ENCODE data around the gene PIGL. TPM values are rescaled to one million over a fixed set of nuclear protein-coding genes. Genes with fewer than 3 reads are reported as not detected.

Gene PIGL
- total RNA-seq, 1 donor: 33.4 TPM

GRCh38 chr17:16348586-16348985 is 131.6 kb downstream of the PIGL start:
- no peak for DNase-seq (ENCODE audit: low read depth in 2 of 3, low spot score in 2 of 3)

GRCh38 chr17:16349431-16349830 is 132.4 kb downstream of the PIGL start:
- DNase-seq (ENCODE audit: low read depth in 2 of 3, low spot score in 2 of 3): no peak

GRCh38 chr17:16351831-16352230 is 134.8 kb downstream of the PIGL start:
- peak in 1 of 3 donors; percentile 10 for DNase-seq (ENCODE audit: low read depth in 2 of 3, low spot score in 2 of 3)

GRCh38 chr17:16352303-16352666 is 135.3 kb downstream of the PIGL start:
- DNase-seq (ENCODE audit: low read depth in 2 of 3, low spot score in 2 of 3): no peak

- peak in 1 of 3 donors; percentile 51 for DNase-seq (ENCODE audit: low read depth in 2 of 3, low spot score in 2 of 3)
These were observed 135.8 kb downstream of the PIGL start for GRCh38 chr17:16352667-16353316.

GRCh38 chr17:16353317-16354174 is 136.5 kb downstream of the PIGL start, which contains the start of gene CENPV:
Gene CENPV (minus strand): TSS chr17:16353469. CDS start chr17:16353436, 33 bp downstream.
- DNase-seq (ENCODE audit: low read depth in 2 of 3, low spot score in 2 of 3): peak; percentile 58 to 77 (median 69)

GRCh38 chr17:16354585-16354984 is 137.6 kb downstream of the PIGL start:
- DNase-seq (ENCODE audit: low read depth in 2 of 3, low spot score in 2 of 3): no peak

GRCh38 chr17:16358394-16358793 is 141.4 kb downstream of the PIGL start:
- DNase-seq (ENCODE audit: low read depth in 2 of 3, low spot score in 2 of 3): no peak

- no peak for DNase-seq (ENCODE audit: low read depth in 2 of 3, low spot score in 2 of 3)
These were observed 144.9 kb downstream of the PIGL start for GRCh38 chr17:16361874-16362273.

- DNase-seq (ENCODE audit: low read depth in 2 of 3, low spot score in 2 of 3): peak; percentile 37 to 88 (median 74)
These were observed 146.9 kb downstream of the PIGL start for GRCh38 chr17:16363749-16364536.

- no peak for DNase-seq (ENCODE audit: low read depth in 2 of 3, low spot score in 2 of 3)
These were observed 147.6 kb downstream of the PIGL start for GRCh38 chr17:16364625-16365024.

- DNase-seq (ENCODE audit: low read depth in 2 of 3, low spot score in 2 of 3): no peak
These were observed 154.7 kb downstream of the PIGL start for GRCh38 chr17:16371742-16372141.

- DNase-seq (ENCODE audit: low read depth in 2 of 3, low spot score in 2 of 3): no peak
These were observed 157.3 kb downstream of the PIGL start for GRCh38 chr17:16374146-16374938.

Small RNA genes within 50 kb of the gene (small RNA-seq; reads per million reads assigned to genes)
- gene MIR1288: not detected

Other genes with a start within 250 kb of the PIGL start
- gene ZSWIM7, start 217.5 kb upstream of the PIGL start, total RNA-seq: 33.7 TPM
- 98.6 TPM for gene TTC19, start 217.4 kb upstream of the PIGL start, total RNA-seq
- 137 TPM for gene NCOR1, start 1.7 kb upstream of the PIGL start, total RNA-seq
- 12.9 TPM for gene CENPV, start 136.3 kb downstream of the PIGL start, total RNA-seq
- gene UBB, start 163.9 kb downstream of the PIGL start, total RNA-seq: 2,360 TPM
- 149 TPM for gene TRPV2, start 198.4 kb downstream of the PIGL start, total RNA-seq